OCI-LY3 (cell line): ENCODE measurements around the gene TSPAN7.

Experiments used
- H2AFZ ChIP-seq: fragments of 200-600, 300-600 bp; shearing (Covaris generic); 2 replicates; pipeline ENCODE4 v1.6.0; 2014; ENCODE audit warnings: antibody characterized with exemption, low read depth, low read length
- H3K27ac ChIP-seq: fragments of 200-600, 300-600 bp; sonication (generic); 2 replicates; pipeline ENCODE4 v1.5.1; 2014; ENCODE audit warnings: mild to moderate bottlenecking, low read length, moderate library complexity, mixed read lengths
- H3K27me3 ChIP-seq: fragments of 200-600, 300-600 bp; sonication (generic); 2 replicates; pipeline ENCODE4 v1.6.1; 2014; ENCODE audit warnings: low read depth, low read length, mixed read lengths
- H3K36me3 ChIP-seq: fragments of 200-600, 300-600 bp; sonication (generic); replicated peaks from 2 replicates; pipeline ENCODE3; 2014; ENCODE audit warnings: low read depth, low read length, mixed read lengths
- H3K4me1 ChIP-seq: fragments of 300-600, 200-600 bp; sonication (generic); 2 replicates; pipeline ENCODE4 v1.6.1; 2014; ENCODE audit warnings: low read length, mixed read lengths
- H3K4me2 ChIP-seq: fragments of 200-600, 300-600 bp; sonication (generic); 2 replicates; pipeline ENCODE4 v1.6.1; 2014; ENCODE audit warnings: low read length, mixed read lengths
- H3K4me3 ChIP-seq: fragments of 300-600, 200-600 bp; sonication (generic); 2 replicates; pipeline ENCODE4 v1.5.1; 2014; ENCODE audit warnings: antibody characterized with exemption, mild to moderate bottlenecking, low read length, moderate library complexity
- H3K79me2 ChIP-seq: fragments of 300-600, 200-600 bp; shearing (Covaris generic); 2 replicates; pipeline ENCODE4 v1.6.1; 2014; ENCODE audit warnings: mild to moderate bottlenecking, low read length, mixed read lengths
- H3K9ac ChIP-seq: fragments of 300-600, 200-600 bp; shearing (Covaris generic); 2 replicates; pipeline ENCODE4 v1.6.0; 2014; ENCODE audit warnings: mild to moderate bottlenecking, low read length, moderate library complexity
- H3K9me3 ChIP-seq: fragments of 200-600, 300-600 bp; shearing (Covaris generic); 2 replicates; pipeline ENCODE4 v1.6.1; 2014; ENCODE audit warnings: low read length, mixed read lengths; ENCODE audit not compliant: insufficient read depth
- H4K20me1 ChIP-seq: fragments of 200-600, 300-600 bp; sonication (generic); 2 replicates; pipeline ENCODE4 v1.6.1; 2016; ENCODE audit warnings: low read length, mixed read lengths; ENCODE audit not compliant: insufficient read depth
- CTCF ChIP-seq: fragments of 200-600, 300-600 bp; sonication (generic); IDR thresholded peaks from 2 replicates; pipeline ENCODE4 v1.5.1; 2014; ENCODE audit warnings: antibody characterized with exemption, low read length, low read depth
- EZH2phosphoT487 ChIP-seq: fragments of 200-600 bp; shearing (Covaris generic); IDR thresholded peaks from 2 replicates; pipeline ENCODE4 v1.6.1; 2018; ENCODE audit warnings: antibody characterized with exemption, mixed run types, low read depth

The TSPAN7 gene

GRCh38 chrX:38583181-38583580 lies 21.8 kb downstream of the TSPAN7 start:
- Histone ChIP-seq H3K27me3 (no peaks in the 10 kb centered on the region), H3K4me3 (no peak overlapping the region), H4K20me1 (no peaks in the 10 kb centered on the region), H3K27ac (no peak overlapping the region), H3K9ac (no peak overlapping the region), H3K4me1 (no peaks in the 10 kb centered on the region), H3K36me3 (no peaks in the 10 kb centered on the region), H2AFZ (no peak overlapping the region), H3K9me3 (no peaks in the 10 kb centered on the region), H3K79me2 (no peaks in the 10 kb centered on the region), H3K4me2 (no peak overlapping the region)
- TF ChIP-seq EZH2phosphoT487 (no peak), CTCF (no peak)

DNA sequence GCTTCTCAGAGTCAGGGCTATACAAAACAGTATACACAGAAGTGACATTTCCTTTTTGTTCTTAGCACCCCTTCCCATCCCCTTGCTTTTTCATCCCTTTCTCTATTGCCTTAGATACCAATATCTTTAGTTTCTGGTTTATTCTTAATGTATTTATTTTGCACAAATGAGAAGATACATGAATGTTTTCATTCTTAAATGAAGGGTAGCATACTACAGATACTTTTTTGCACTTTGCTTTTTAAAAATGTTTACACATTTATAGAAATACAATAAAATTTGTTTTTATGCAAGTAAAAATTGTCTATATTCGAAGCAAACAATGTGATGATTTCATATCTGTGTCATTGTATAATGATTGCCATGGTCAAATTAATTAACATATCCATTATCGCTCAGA lies 33.1 kb downstream of the TSPAN7 start:
- H3K9me3 ChIP-seq = no peaks in the 10 kb centered on the region
- TF ChIP-seq CTCF (no peak), EZH2phosphoT487 (no peak)
- H3K9ac ChIP-seq = no peak overlapping the region
- H3K79me2 ChIP-seq = no peaks in the 10 kb centered on the region
- H3K4me3 ChIP-seq = no peak overlapping the region
- H4K20me1 ChIP-seq = no peaks in the 10 kb centered on the region
- no peaks in the 10 kb centered on the region for H3K36me3 ChIP-seq
- no peak overlapping the region for H3K27ac ChIP-seq
- H3K27me3 ChIP-seq = no peaks in the 10 kb centered on the region
- H3K4me1 ChIP-seq = no peaks in the 10 kb centered on the region
- no peak overlapping the region for H3K4me2 ChIP-seq
- no peak overlapping the region for H2AFZ ChIP-seq

DNA sequence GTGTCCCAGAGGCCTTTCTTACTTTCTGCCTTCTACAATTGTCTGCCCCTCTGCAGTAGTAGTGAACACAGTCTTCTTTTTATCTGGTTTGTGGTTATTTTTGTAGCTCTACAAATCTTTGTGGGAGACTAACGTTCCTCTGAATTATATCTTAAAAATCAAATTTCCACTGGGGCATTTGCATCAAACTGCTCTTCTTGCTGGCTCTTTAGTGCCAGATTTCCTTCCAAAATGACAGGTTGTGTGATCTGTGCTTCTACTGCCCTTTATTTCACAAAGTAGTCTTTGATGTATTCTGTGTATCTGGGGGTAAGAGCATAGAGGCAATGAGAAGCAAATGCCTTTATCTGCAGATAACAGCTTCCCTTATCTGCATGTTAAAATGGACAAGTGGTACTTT lies 34.5 kb downstream of the TSPAN7 start:
- Histone ChIP-seq H3K9ac (no peak overlapping the region), H4K20me1 (no peaks in the 10 kb centered on the region), H3K79me2 (no peaks in the 10 kb centered on the region), H2AFZ (no peak overlapping the region), H3K36me3 (no peaks in the 10 kb centered on the region), H3K4me1 (no peaks in the 10 kb centered on the region), H3K4me2 (no peak overlapping the region), H3K27me3 (no peaks in the 10 kb centered on the region), H3K9me3 (peaks cover under 1% of the 10 kb centered on the region; the same call in 1 of the 2 replicates), H3K27ac (no peak overlapping the region), H3K4me3 (no peak overlapping the region)
- no peak for TF ChIP-seq CTCF
- TF ChIP-seq EZH2phosphoT487 = no peak

GRCh38 chrX:38596939-38597338 lies 35.6 kb downstream of the TSPAN7 start:
- no peak overlapping the region for H3K4me2 ChIP-seq
- no peaks in the 10 kb centered on the region for H3K36me3 ChIP-seq
- TF ChIP-seq EZH2phosphoT487 (no peak), CTCF (no peak)
- no peak overlapping the region for H2AFZ ChIP-seq
- H3K4me3 ChIP-seq = no peak overlapping the region
- H3K79me2 ChIP-seq = no peaks in the 10 kb centered on the region
- no peak overlapping the region for H3K27ac ChIP-seq
- H3K9ac ChIP-seq = no peak overlapping the region
- no peaks in the 10 kb centered on the region for H3K27me3 ChIP-seq
- H3K4me1 ChIP-seq = no peaks in the 10 kb centered on the region
- no peaks in the 10 kb centered on the region for H4K20me1 ChIP-seq
- H3K9me3 ChIP-seq = peaks cover 3% of the 10 kb centered on the region; the same call in 1 of the 2 replicates
